GM18951 (cell line): ENCODE data around the gene YES1.
"Not testable (repeated sequence)": the region's sequence is repeated elsewhere in the genome, so short reads cannot be mapped to it uniquely, and the experiment has no call there.

Source experiments
- POLR2A ChIP-seq: IDR thresholded peaks from 4 replicates; pipeline ENCODE4 v1.6.1; 2011; ENCODE audit warnings: mild to moderate bottlenecking; ENCODE audit not compliant: insufficient read length, insufficient read depth; ENCODE audit errors: extremely low read depth
- in situ Hi-C: fragments of 300-500 bp; cut with MboI; formaldehyde crosslinking; loops from one replicate; pipeline ENCODE4 v1.12.0; 2022; ENCODE audit warnings: low sequenced_read_pairs, mixed read lengths, inconsistent platforms; ENCODE audit not compliant: unreplicated experiment

Gene YES1

GRCh38 chr18:789397-789796 is 22.6 kb downstream of the YES1 start:
- in situ Hi-C loops = no loop called here
- TF ChIP-seq POLR2A = no peak

GRCh38 chr18:785242-785641 is 26.8 kb downstream of the YES1 start:
- in situ Hi-C loops = no loop called here
- TF ChIP-seq POLR2A = no peak

GRCh38 chr18:784470-785172 is 27.4 kb downstream of the YES1 start:
- no peak for TF ChIP-seq POLR2A
- in situ Hi-C loops = no loop called here

GRCh38 chr18:778194-778927 is 33.7 kb downstream of the YES1 start:
- in situ Hi-C loops = no loop called here
- no peak for TF ChIP-seq POLR2A

- no peak for TF ChIP-seq POLR2A
- in situ Hi-C loops = no loop called here
Observed at GRCh38 chr18:777021-777420, 35.0 kb downstream of the YES1 start.

- in situ Hi-C loops = not testable (repeated sequence)
Observed at GRCh38 chr18:776044-776443, 36.0 kb downstream of the YES1 start.

- no peak for TF ChIP-seq POLR2A
- in situ Hi-C loops = no loop called here
Observed at GRCh38 chr18:774811-775210, 37.2 kb downstream of the YES1 start.

- in situ Hi-C loops = no loop called here
- no peak for TF ChIP-seq POLR2A
Observed at GRCh38 chr18:773980-774624, 37.9 kb downstream of the YES1 start.

- TF ChIP-seq POLR2A = no peak
- in situ Hi-C loops = no loop called here
Observed at GRCh38 chr18:770583-770961, 41.5 kb downstream of the YES1 start.

- TF ChIP-seq POLR2A = no peak
- in situ Hi-C loops = no loop called here
Observed at GRCh38 chr18:767961-768360, 44.1 kb downstream of the YES1 start.

- in situ Hi-C loops = no loop called here
- TF ChIP-seq POLR2A = no peak
Observed at GRCh38 chr18:767084-767882, 44.8 kb downstream of the YES1 start.

GRCh38 chr18:766550-766860 is 45.5 kb downstream of the YES1 start:
- TF ChIP-seq POLR2A = no peak
- in situ Hi-C loops = no loop called here

- TF ChIP-seq POLR2A = no peak
- in situ Hi-C loops = no loop called here
Observed at GRCh38 chr18:765764-766549, 46.1 kb downstream of the YES1 start.

GRCh38 chr18:759864-760263 is 52.2 kb downstream of the YES1 start:
- in situ Hi-C loops = not testable (repeated sequence)
